ENCODE measurements around the gene CDKAL1.

GRCh38 chr6:21147995-21148394 lies 613.7 kb downstream of the CDKAL1 start:
- TF ChIP-seq POLR2A (IDR thresholded peaks at IDR 0.05), result no peak
- TF ChIP-seq POLR2AphosphoS5 (IDR thresholded peaks at IDR 0.05), result no peak
- no peak for TF ChIP-seq CTCF (IDR thresholded peaks at IDR 0.05 in 8 of 11, conservative IDR thresholded peaks at IDR 0.05 in 3 of 11)

Measured in spleen (tissue), 7 donors.